SK-N-SH (cell line): ENCODE measurements around the gene SLC45A1.

ENCODE experiments used
- MXI1 ChIP-seq: IDR thresholded peaks from 2 replicates; pipeline ENCODE4 v1.6.1; 2012; ENCODE audit warnings: mild to moderate bottlenecking, low read depth, low read length, improper control_type of control experiment
- NRF1 ChIP-seq: IDR thresholded peaks from 2 replicates; pipeline ENCODE4 v1.6.1; 2012; ENCODE audit warnings: low read depth, mild to moderate bottlenecking, low read length
- ZBTB33 ChIP-seq: IDR thresholded peaks from 2 replicates; pipeline ENCODE4 v1.4.0; 2012; ENCODE audit warnings: low read depth, borderline replicate concordance

GRCh38 chr1:8307628-8308027 lies 10.3 kb upstream of the SLC45A1 start:
- TF ChIP-seq MXI1 (no peak), NRF1 (no peak), ZBTB33 (no peak)
